HepG2 (cell line): ENCODE results near the gene DGCR2. TPM values are rescaled to one million over a fixed set of nuclear protein-coding genes. Genes with fewer than 3 reads are reported as not detected.

ENCODE experiments used
- GATAD1 ChIP-seq: IDR thresholded peaks from 2 replicates; pipeline ENCODE4 v1.6.1; 2016; ENCODE audit warnings: missing genetic modification reagents, missing compliant biosample characterization
- HCFC1 ChIP-seq: fragments of 150-350 bp; IDR thresholded peaks from 2 replicates; pipeline ENCODE4 v1.6.1; 2014; ENCODE audit warnings: low read depth, low read length
- HDAC1 ChIP-seq: sonication (generic); formaldehyde crosslinking; IDR thresholded peaks from 2 replicates; pipeline ENCODE4 v1.5.1; 2020; ENCODE audit warnings: mild to moderate bottlenecking, missing genetic modification reagents
- SRSF1 ChIP-seq: fragments of 200-400 bp; formaldehyde crosslinking; optimal IDR thresholded peaks from 2 replicates; pipeline ENCODE3; 2017; ENCODE audit warnings: mild to moderate bottlenecking, low read depth, low read length, moderate library complexity
- ZNF550 ChIP-seq: sonication (generic); formaldehyde crosslinking; IDR thresholded peaks from 2 replicates; pipeline ENCODE4 v1.4.0; 2020; ENCODE audit warnings: mild to moderate bottlenecking, missing genetic modification reagents, borderline replicate concordance
- ZNF768 ChIP-seq: sonication (generic); formaldehyde crosslinking; IDR thresholded peaks from 2 replicates; pipeline ENCODE4 v1.4.0; 2020; ENCODE audit warnings: missing genetic modification reagents
- ZNF891 ChIP-seq: sonication (generic); formaldehyde crosslinking; IDR thresholded peaks from 2 replicates; pipeline ENCODE4 v1.5.0; 2020; ENCODE audit warnings: mild to moderate bottlenecking, missing genetic modification reagents
- polyA plus RNA-seq, 8 experiments: library from polyadenylated mRNA; depleted of rRNA in 3 of 8; stranded (reverse) in 7 of 8; unstranded in 1 of 8; fragments of >200 nt; fragmentation: Illumina TruSeq in 4 of 8; extraction: Trizol in 4 of 8; gene quantifications; 2 replicates each; pipeline versions ENCODE4 v1.2.1 to v1.2.3, GENCODE V29; 2011 to 2016; ENCODE audit warnings: low read depth in 4 of 8, missing spikeins in 1 of 8, mixed read lengths in 1 of 8; ENCODE audit not compliant: insufficient read depth in 1 of 8
- total RNA-seq, 5 experiments: library from RNA; depleted of rRNA; stranded (reverse); fragments of >200 nt; fragmentation: Illumina TruSeq; extraction: Trizol; gene quantifications; 2 replicates each; pipeline ENCODE4 v1.2.3, GENCODE V29; 2016; ENCODE audit warnings: low read depth in 1 of 5
- TF ChIP-seq, protein P1 (sequence below), 2 experiments: fragments of 450-650 bp in 1 of 2; sonication (generic) in 1 of 2; formaldehyde crosslinking in 1 of 2; IDR thresholded peaks; 2 replicates each; pipeline versions ENCODE4 v1.6.1 to v1.8.0; 2016 to 2022; ENCODE audit warnings: antibody characterized with exemption in 1 of 2, mild to moderate bottlenecking in 1 of 2, missing genetic modification reagents in 1 of 2

Gene DGCR2
- total and polyA plus RNA-seq, 2 of the 13 experiments (the other 11 are each of a cell fraction or from before 2014, with no cell fraction given) = 23.1 to 35.3 TPM

DNA sequence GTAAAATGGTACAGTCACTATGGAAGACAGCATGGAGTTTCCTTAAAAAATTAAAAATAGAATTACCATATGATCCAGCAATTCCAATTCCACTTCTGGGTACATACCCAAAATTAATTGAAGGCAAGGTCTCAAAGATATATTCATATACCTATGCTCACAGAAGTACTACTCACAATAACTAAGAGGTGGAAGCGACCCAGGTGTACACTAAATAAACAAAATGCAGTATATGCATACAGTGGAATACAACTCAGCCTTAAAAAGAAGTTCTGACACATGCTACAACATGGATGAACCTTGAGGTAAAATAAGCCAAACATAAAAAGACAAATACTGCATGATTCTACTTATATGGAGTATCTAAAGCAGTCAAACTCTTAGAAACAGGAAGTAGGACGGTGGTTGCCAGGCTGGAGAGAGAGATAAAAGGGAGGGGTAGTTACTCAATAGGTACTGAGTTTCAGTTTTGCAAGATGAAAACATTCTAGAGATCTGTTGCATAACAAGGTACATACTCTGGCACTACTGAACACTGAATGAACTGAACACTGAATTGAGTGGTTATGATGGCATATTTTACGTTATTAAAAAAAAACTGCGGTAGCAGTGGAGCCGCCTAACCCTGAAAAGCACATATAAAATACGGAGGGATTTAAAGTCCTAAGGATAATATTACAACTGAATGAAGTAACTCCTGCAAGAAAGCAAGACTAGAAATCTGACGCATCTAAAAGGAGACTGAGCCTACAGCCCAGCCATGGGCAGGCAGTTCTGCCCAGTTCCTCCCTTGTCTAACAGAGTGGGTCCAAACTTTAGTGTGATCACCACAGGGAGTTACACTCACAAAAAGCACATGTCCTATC lies 12.8 kb downstream of the DGCR2 start (continued):
- peak; percentile 24; the same call in 1 of the 2 replicates for TF ChIP-seq GATAD1
- TF ChIP-seq ZNF550 (CRISPR knock-in tag) = no peak
- no peak for TF ChIP-seq HCFC1
- TF ChIP-seq, protein P1, sequence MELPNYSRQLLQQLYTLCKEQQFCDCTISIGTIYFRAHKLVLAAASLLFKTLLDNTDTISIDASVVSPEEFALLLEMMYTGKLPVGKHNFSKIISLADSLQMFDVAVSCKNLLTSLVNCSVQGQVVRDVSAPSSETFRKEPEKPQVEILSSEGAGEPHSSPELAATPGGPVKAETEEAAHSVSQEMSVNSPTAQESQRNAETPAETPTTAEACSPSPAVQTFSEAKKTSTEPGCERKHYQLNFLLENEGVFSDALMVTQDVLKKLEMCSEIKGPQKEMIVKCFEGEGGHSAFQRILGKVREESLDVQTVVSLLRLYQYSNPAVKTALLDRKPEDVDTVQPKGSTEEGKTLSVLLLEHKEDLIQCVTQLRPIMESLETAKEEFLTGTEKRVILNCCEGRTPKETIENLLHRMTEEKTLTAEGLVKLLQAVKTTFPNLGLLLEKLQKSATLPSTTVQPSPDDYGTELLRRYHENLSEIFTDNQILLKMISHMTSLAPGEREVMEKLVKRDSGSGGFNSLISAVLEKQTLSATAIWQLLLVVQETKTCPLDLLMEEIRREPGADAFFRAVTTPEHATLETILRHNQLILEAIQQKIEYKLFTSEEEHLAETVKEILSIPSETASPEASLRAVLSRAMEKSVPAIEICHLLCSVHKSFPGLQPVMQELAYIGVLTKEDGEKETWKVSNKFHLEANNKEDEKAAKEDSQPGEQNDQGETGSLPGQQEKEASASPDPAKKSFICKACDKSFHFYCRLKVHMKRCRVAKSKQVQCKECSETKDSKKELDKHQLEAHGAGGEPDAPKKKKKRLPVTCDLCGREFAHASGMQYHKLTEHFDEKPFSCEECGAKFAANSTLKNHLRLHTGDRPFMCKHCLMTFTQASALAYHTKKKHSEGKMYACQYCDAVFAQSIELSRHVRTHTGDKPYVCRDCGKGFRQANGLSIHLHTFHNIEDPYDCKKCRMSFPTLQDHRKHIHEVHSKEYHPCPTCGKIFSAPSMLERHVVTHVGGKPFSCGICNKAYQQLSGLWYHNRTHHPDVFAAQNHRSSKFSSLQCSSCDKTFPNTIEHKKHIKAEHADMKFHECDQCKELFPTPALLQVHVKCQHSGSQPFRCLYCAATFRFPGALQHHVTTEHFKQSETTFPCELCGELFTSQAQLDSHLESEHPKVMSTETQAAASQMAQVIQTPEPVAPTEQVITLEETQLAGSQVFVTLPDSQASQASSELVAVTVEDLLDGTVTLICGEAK (IDR thresholded peaks at IDR 0.05) = no peak
- TF ChIP-seq, protein P1 (CRISPR knock-in tag; IDR thresholded peaks at IDR 0.05) = no peak
- no peak for TF ChIP-seq ZNF768 (CRISPR knock-in tag)
- no peak for TF ChIP-seq HDAC1 (CRISPR knock-in tag)
- no peak for TF ChIP-seq SRSF1
- no peak for TF ChIP-seq ZNF891
